H54 (cell line): Measurements from ENCODE around the gene FAM24B.

Experiments used
- DNase-seq: peaks from one replicate; pipeline ENCODE4 v3.0.0; 2011; ENCODE audit warnings: low spot score, mixed read lengths; ENCODE audit not compliant: insufficient read length
- FAIRE-seq: peaks from 3 replicates; lab custom pipeline; 2011; peaks lifted over from hg19 to GRCh38; lab: Jason Lieb, UNC
- POLR2A ChIP-seq: IDR thresholded peaks from 2 replicates; pipeline ENCODE4 v1.6.1; 2011; ENCODE audit warnings: low read depth, mild to moderate bottlenecking, low read length

Gene FAM24B

GRCh38 chr10:122849090-122849489 lies 30.3 kb downstream of the FAM24B start:
- FAIRE-seq: no peak
- no peak for TF ChIP-seq POLR2A
- DNase-seq: no peak

DNA sequence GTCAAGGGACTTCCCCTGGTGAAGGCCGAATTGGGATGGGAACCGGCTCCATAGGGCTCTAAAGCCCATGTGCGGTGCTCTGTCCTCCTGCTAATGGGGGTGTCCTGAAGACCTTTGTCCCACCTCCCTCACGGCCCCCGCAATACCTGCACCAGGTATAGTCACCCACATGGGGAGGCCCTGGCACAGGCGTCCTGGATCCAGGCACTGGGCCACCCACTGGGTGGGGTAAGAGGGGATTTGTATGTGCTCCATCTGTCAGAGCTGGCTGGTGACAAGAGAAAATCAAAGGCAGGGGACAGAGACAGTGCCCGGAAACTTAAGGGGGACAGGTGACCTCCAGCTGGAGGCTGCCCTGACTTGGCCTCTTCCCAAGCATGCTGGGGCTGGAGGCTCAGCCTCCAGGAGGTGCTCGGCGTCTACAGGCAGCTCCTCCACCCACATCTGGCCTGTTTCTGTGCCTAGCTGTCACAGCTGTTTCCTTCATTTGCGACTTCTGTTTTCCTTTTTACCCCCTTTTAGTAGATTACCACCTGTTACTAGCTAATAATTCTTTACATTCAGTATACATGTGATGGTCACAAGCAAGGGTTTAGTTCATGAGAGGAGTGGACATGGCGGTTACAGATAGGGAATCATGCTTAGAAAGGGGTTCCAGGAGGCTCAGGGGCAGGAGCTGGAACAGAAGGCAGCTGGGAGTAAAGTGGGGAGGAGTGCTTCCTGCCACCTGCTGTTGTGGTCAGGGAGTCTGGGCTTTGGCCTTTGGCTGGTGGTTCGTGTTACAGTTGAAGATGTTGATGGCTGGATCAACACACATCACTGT lies 31.4 kb downstream of the FAM24B start:
- DNase-seq (no peak), FAIRE-seq (no peak)
- TF ChIP-seq POLR2A: no peak

GRCh38 chr10:122845783-122846332 lies 33.5 kb downstream of the FAM24B start, which contains the start of gene CUZD1:
Gene CUZD1 (minus strand): TSS chr10:122845857. CDS start chr10:122845843, 14 bp downstream.
- FAIRE-seq (no peak), DNase-seq (no peak)
- no peak for TF ChIP-seq POLR2A

GRCh38 chr10:122844146-122844545 lies 35.2 kb downstream of the FAM24B start:
- DNase-seq (no peak), FAIRE-seq (no peak)
- TF ChIP-seq POLR2A: no peak

- FAIRE-seq: no peak
- no peak for DNase-seq
- no peak for TF ChIP-seq POLR2A
Measured at GRCh38 chr10:122841569-122841968, 37.8 kb downstream of the FAM24B start.

- no peak for TF ChIP-seq POLR2A
- no peak for DNase-seq
- no peak for FAIRE-seq
Measured at GRCh38 chr10:122839505-122839904, 39.9 kb downstream of the FAM24B start.

DNA sequence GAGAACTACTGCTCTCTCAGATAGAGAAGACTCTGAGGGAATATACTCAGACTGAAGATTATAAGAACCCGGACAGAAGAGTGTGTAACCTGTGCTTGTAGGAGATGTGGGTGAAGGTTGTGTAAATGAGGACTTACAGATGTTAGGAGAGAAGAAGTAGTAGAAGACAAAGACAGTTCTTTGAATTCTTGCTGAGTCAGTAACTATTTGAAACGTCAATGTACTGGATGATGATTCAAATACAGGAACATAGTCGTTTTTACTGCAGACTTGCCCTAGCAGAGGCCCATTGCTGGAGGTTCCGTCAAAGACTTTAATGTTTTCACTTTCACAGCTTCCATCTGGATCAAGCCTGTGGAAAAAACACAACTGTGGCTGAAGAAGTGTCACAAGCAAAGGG lies 40.5 kb downstream of the FAM24B start:
- DNase-seq: no peak
- FAIRE-seq: no peak
- TF ChIP-seq POLR2A: no peak

DNA sequence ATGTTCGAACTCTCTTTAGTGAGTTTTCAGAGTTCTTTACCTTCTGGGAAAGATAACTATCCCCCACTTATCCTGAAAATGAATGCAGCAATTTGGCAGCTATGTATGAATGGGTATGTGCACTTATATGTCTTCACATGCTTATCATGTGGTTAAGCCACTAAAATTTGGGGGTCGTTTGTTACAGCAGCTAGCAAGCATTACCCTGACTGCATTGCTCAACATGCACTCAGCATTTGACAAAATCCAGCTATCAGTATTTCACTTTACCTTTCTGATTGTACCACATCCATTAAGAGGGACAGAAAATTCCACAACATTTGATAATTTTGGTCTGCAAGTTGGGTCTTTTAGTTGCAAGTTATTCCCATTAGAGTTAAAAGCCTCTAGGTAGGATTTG lies 43.5 kb downstream of the FAM24B start:
- FAIRE-seq: no peak
- no peak for DNase-seq
- TF ChIP-seq POLR2A: no peak

DNA sequence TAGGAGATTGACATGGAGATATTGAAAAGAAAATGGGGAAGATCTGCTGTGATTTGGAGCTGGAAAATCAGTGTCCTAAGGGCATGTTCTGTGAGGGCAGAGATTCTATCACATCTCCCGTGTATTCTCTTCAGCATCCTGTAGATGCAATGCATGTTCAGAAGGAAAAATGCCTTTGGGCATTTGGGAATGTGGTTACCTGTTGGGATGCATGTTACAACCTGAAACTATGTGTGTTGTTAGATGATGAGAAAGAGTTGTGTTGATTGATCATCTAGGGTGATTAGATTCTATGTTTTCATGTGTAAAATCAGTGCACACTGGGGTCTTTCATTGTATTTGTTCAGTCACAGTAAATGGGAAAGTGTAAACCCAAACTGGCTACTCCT lies 48.4 kb downstream of the FAM24B start:
- no peak for TF ChIP-seq POLR2A
- FAIRE-seq (no peak), DNase-seq (no peak)

- FAIRE-seq (no peak), DNase-seq (no peak)
- no peak for TF ChIP-seq POLR2A
Measured at GRCh38 chr10:122830273-122830964, 49.0 kb downstream of the FAM24B start.

DNA sequence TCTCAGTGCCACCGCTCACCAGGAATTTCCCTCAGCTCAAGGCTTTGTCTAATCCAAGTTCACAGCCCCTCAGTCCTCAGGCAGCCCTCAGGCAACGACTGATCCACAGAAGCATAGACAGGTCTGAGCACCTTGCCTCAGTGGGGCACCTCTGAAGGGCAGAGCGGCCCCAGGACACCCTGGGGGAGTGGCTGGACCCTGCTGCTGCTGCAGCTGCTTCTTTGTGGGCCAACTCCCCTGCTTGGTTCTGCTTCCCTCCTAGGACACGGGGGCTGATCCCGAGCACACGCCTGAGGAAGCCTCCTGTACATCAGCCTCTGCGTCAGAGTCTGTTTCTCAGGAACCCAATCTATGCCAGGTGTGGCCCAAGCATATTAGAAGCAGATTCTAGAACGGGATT lies 49.9 kb downstream of the FAM24B start:
- FAIRE-seq: no peak
- DNase-seq: no peak
- TF ChIP-seq POLR2A: no peak

DNA sequence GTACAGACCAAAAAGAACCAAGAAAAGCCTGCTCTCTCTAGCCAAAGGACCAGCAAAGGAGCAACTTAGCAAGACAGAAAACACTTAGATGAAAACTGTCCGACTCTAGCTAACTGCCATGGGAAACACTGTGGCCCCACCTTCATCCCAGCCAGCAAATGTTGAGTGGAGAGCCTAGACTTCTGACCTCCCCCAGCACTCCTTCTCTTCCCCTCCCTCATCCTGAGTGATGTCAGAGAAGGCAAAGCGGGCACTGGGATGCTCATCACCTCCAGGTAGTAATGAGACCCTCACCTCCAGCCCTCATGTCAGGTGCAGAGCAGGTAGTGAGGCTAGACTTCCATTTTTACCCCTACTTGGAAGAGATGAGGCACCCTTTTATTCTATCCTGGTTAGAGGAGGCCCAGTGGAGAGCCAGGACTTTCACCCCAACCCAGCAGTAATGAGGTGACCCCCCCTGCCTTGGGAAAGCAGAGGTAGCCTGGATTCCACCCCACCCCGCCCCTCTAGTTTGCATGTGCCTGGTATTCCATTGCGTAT lies 50.6 kb downstream of the FAM24B start:
- no peak for FAIRE-seq
- DNase-seq: no peak
- TF ChIP-seq POLR2A: no peak

DNA sequence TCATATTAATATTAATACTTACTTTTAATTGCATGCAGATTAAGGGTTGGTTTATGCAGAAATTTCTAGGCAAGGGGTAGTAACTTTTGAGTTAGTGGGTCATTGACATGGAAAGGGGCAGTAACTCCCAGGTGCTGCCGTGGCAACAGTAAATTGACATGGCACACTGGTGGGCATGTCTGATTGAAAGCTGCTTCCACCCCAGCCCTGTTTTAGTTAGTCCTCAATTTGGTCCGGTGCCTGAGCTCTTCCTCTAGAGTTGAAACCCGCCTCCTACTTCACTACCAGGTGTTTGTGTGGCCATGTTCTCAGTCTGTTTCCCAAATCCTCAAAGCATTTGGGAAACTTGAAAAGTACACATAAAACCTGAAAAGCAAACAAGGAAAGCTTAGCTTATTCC lies 52.1 kb downstream of the FAM24B start:
- TF ChIP-seq POLR2A: no peak
- FAIRE-seq: no peak
- DNase-seq: no peak
